ENCODE data around the gene RAB30.

RAB30 gene

GRCh38 chr11:83071567-83072349 lies at the start of gene RAB30:
TSS of gene RAB30 (minus strand) at chr11:83071897. CDS start at chr11:82997316, 74,581 bp downstream.
- peak; percentile 88 for DNase-seq (ENCODE audit: low read depth)

- no peak for DNase-seq (ENCODE audit: low read depth)
Measured at GRCh38 chr11:83120327-83120726, 48.6 kb upstream of the RAB30 start.

GRCh38 chr11:83119216-83119615 lies 47.5 kb upstream of the RAB30 start:
- DNase-seq (ENCODE audit: low read depth): no peak

GRCh38 chr11:83118814-83119213 lies 47.1 kb upstream of the RAB30 start:
- DNase-seq (ENCODE audit: low read depth): no peak

- DNase-seq (ENCODE audit: low read depth): no peak
Measured at GRCh38 chr11:83116015-83116641, 44.4 kb upstream of the RAB30 start.

GRCh38 chr11:83115551-83115950 lies 43.9 kb upstream of the RAB30 start:
- DNase-seq (ENCODE audit: low read depth): no peak

- DNase-seq (ENCODE audit: low read depth): no peak
Measured at GRCh38 chr11:83115026-83115425, 43.3 kb upstream of the RAB30 start.

GRCh38 chr11:83112886-83113285 lies 41.2 kb upstream of the RAB30 start:
- no peak for DNase-seq (ENCODE audit: low read depth)

GRCh38 chr11:83105168-83105567 lies 33.5 kb upstream of the RAB30 start:
- no peak for DNase-seq (ENCODE audit: low read depth)

GRCh38 chr11:83102834-83103233 lies 31.1 kb upstream of the RAB30 start:
- DNase-seq (ENCODE audit: low read depth): no peak

- no peak for DNase-seq (ENCODE audit: low read depth)
Measured at GRCh38 chr11:83097429-83098075, 25.9 kb upstream of the RAB30 start.

GRCh38 chr11:83093634-83094033 lies 21.9 kb upstream of the RAB30 start:
- DNase-seq (ENCODE audit: low read depth): no peak

- no peak for DNase-seq (ENCODE audit: low read depth)
Measured at GRCh38 chr11:83092488-83093384, 21.0 kb upstream of the RAB30 start.

GRCh38 chr11:83088965-83089364 lies 17.3 kb upstream of the RAB30 start:
- DNase-seq (ENCODE audit: low read depth): no peak

GRCh38 chr11:83087035-83087434 lies 15.3 kb upstream of the RAB30 start:
- DNase-seq (ENCODE audit: low read depth): no peak

GRCh38 chr11:83079820-83080219 lies 8.1 kb upstream of the RAB30 start:
- no peak for DNase-seq (ENCODE audit: low read depth)

GRCh38 chr11:83078269-83078668 lies 6.6 kb upstream of the RAB30 start:
- DNase-seq (ENCODE audit: low read depth): no peak

GRCh38 chr11:83073884-83074283 lies 2.2 kb upstream of the RAB30 start:
- no peak for DNase-seq (ENCODE audit: low read depth)

- DNase-seq (ENCODE audit: low read depth): no peak
Measured at GRCh38 chr11:83073258-83073657, 1.6 kb upstream of the RAB30 start.

GRCh38 chr11:83072350-83073242 lies 899 bp upstream of the RAB30 start:
- no peak for DNase-seq (ENCODE audit: low read depth)
